K562 (cell line): Measurements from ENCODE around the gene TACC3.

Source experiments
- BRCA1 ChIP-seq, 2 experiments: fragments of 450-650 bp in 1 of 2; sonication (generic) in 1 of 2; formaldehyde crosslinking in 1 of 2; IDR thresholded peaks; 2 replicates each; pipeline versions ENCODE4 v1.5.0 to v1.6.1; 2017 to 2020; ENCODE audit warnings: mild to moderate bottlenecking in 1 of 2, missing genetic modification reagents in 1 of 2
- CBX3 ChIP-seq, 2 experiments: IDR thresholded peaks; 1 replicate in 1 of 2; 2 replicates in 1 of 2; pipeline ENCODE4 v1.6.1; 2012; ENCODE audit warnings: inconsistent platforms in 2 of 2, low read length in 2 of 2, borderline replicate concordance in 1 of 2, control low read depth in 1 of 2
- CREM ChIP-seq: IDR thresholded peaks from 2 replicates; pipeline ENCODE4 v1.6.1; 2014; ENCODE audit warnings: antibody characterized with exemption, low read depth
- CTCF ChIP-seq, 3 experiments: IDR thresholded peaks in 2 of 3; conservative IDR thresholded peaks in 1 of 3; 2 replicates each; pipeline ENCODE4 v1.5.1; 2011 to 2012; ENCODE audit warnings: low read length in 3 of 3, mild to moderate bottlenecking in 3 of 3, control low read depth in 2 of 3, improper control_type of control experiment in 1 of 3, inconsistent platforms in 1 of 3, low read depth in 1 of 3, mixed read lengths in 1 of 3, moderate library complexity in 1 of 3; ENCODE audit not compliant: insufficient read depth in 2 of 3
- MAZ ChIP-seq, 2 experiments: fragments of 450-650 bp in 1 of 2; sonication (generic) in 1 of 2; formaldehyde crosslinking; IDR thresholded peaks in 1 of 2; conservative IDR thresholded peaks in 1 of 2; 2 replicates each; pipeline versions ENCODE4 v1.4.0 to v1.5.0; 2020; ENCODE audit warnings: mild to moderate bottlenecking in 1 of 2, missing genetic modification reagents in 1 of 2
- NBN ChIP-seq: fragments of 450-650 bp; IDR thresholded peaks from 2 replicates; pipeline ENCODE4 v1.6.1; 2016; ENCODE audit warnings: low read depth, mild to moderate bottlenecking
- RAD21 ChIP-seq, 2 experiments: fragments of 250-450 bp in 1 of 2; fragments of 450-650 bp in 1 of 2; sonication (Bioruptor Pico) in 1 of 2; formaldehyde crosslinking in 1 of 2; IDR thresholded peaks in 1 of 2; conservative IDR thresholded peaks in 1 of 2; 2 replicates each; pipeline versions ENCODE4 v1.4.0 to v1.8.0; 2020 to 2022; ENCODE audit warnings: mild to moderate bottlenecking in 2 of 2, moderate library complexity in 1 of 2
- ZKSCAN8 ChIP-seq: fragments of 200-800 bp; sonication (Bioruptor generic); IDR thresholded peaks from 2 replicates; pipeline ENCODE4 v1.6.1; 2016; ENCODE audit warnings: missing genetic modification characterization, missing compliant biosample characterization

GRCh38 chr4:1747603-1747967 lies 26.3 kb downstream of the TACC3 start:
- TF ChIP-seq CBX3 (IDR thresholded peaks at IDR 0.05; ENCODE audit: borderline replicate concordance in 1 of 2, low read length in 2 of 2) (no peak), CTCF (IDR thresholded peaks at IDR 0.05 in 2 of 3, conservative IDR thresholded peaks at IDR 0.05 in 1 of 3; ENCODE audit: insufficient read depth in 2 of 3, low read depth in 1 of 3, low read length in 3 of 3) (no peak), MAZ (CRISPR knock-in tag; conservative IDR thresholded peaks at IDR 0.05 in 1 of 2, IDR thresholded peaks at IDR 0.05 in 1 of 2) (no peak), BRCA1 (IDR thresholded peaks at IDR 0.05) (no peak), BRCA1 (CRISPR knock-in tag; IDR thresholded peaks at IDR 0.05) (no peak), CREM (no peak), ZKSCAN8 (no peak), RAD21 (CRISPR knock-in tag; conservative IDR thresholded peaks at IDR 0.05 in 1 of 2, IDR thresholded peaks at IDR 0.05 in 1 of 2) (no peak), NBN (no peak)
